ENCODE results near the gene CCDC40. TPM values are rescaled to one million over a fixed set of nuclear protein-coding genes. Genes with fewer than 3 reads are reported as not detected.

The CCDC40 gene
- total and polyA plus RNA-seq, 2 of the 13 experiments (the other 11 are each of a cell fraction or from before 2014, with no cell fraction given), result 4.1 to 5.5 TPM

DNA sequence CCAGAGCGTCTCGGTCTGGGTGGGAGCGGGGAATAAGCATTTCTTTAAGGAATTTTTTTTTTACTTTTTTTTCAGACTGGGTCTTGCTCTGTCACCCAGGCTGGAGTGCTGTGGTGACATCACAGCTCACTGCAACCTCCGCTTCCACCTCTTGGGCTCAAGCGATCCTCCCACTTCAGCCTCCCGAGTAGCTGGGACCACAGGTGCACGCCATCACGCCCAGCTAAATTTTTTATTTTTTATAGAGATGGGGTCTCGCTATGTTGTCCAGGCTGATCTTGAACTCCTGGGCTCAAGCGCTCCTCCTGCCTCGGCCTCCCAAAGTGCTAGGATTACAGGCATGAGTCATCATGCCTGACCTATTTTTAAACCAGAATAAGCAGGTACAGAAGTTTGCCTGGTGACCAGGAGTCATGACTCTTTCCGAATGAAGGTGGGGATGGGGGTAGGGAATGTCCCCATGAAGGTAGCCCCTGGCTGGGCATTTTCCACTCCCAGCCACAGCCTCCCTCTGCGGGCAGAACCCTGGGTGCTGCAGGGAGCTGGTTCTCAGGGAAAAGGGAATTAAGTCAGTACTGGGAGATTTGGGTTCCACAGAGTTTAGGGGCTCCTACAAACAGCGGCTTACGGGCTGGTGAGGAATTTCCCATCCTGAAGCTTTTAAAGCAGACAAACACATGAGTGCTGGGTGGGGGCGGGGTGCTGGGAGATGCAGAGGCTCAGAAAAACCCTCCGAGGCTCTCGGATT is 49.1 kb upstream of the CCDC40 start (continued):
- TF ChIP-seq, protein P1, sequence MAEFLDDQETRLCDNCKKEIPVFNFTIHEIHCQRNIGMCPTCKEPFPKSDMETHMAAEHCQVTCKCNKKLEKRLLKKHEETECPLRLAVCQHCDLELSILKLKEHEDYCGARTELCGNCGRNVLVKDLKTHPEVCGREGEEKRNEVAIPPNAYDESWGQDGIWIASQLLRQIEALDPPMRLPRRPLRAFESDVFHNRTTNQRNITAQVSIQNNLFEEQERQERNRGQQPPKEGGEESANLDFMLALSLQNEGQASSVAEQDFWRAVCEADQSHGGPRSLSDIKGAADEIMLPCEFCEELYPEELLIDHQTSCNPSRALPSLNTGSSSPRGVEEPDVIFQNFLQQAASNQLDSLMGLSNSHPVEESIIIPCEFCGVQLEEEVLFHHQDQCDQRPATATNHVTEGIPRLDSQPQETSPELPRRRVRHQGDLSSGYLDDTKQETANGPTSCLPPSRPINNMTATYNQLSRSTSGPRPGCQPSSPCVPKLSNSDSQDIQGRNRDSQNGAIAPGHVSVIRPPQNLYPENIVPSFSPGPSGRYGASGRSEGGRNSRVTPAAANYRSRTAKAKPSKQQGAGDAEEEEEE (CRISPR knock-in tag; IDR thresholded peaks at IDR 0.05; ENCODE audit: borderline replicate concordance), result 0 out of 2 replicates have a peak, but pooled peaks have one; percentile 25
- TF ChIP-seq, protein P2, sequence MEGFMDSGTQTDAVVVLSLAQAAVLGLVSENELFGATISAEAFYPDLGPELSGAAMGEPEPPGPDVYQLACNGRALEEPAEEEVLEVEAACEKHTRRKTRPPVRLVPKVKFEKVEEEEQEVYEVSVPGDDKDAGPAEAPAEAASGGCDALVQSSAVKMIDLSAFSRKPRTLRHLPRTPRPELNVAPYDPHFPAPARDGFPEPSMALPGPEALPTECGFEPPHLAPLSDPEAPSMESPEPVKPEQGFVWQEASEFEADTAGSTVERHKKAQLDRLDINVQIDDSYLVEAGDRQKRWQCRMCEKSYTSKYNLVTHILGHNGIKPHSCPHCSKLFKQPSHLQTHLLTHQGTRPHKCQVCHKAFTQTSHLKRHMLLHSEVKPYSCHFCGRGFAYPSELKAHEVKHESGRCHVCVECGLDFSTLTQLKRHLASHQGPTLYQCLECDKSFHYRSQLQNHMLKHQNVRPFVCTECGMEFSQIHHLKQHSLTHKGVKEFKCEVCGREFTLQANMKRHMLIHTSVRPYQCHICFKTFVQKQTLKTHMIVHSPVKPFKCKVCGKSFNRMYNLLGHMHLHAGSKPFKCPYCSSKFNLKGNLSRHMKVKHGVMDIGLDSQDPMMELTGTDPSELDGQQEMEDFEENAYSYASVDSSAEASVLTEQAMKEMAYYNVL (CRISPR knock-in tag; IDR thresholded peaks at IDR 0.05; ENCODE audit: borderline replicate concordance), result 0 out of 2 replicates have a peak, but pooled peaks have one; percentile 41
- TF ChIP-seq PAXIP1 (CRISPR knock-in tag; conservative IDR thresholded peaks at IDR 0.05), result no peak
- TF ChIP-seq ZFYVE20 (CRISPR knock-in tag; IDR thresholded peaks at IDR 0.05; ENCODE audit: borderline replicate concordance, low read depth), result no peak
- no peak for TF ChIP-seq SOX13 (IDR thresholded peaks at IDR 0.05)
- peak in 1 of 2 experiments; percentile 42; a peak in 1 of 4 replicates for TF ChIP-seq SOX13 (CRISPR knock-in tag; conservative IDR thresholded peaks at IDR 0.05 in 1 of 2, IDR thresholded peaks at IDR 0.05 in 1 of 2)
- peak; percentile 11; the same call in 1 of the 2 replicates for TF ChIP-seq ZNF451 (CRISPR knock-in tag; IDR thresholded peaks at IDR 0.05)
- 0 out of 2 replicates have a peak, but pooled peaks have one; percentile 3 for TF ChIP-seq ZNF337 (CRISPR knock-in tag; IDR thresholded peaks at IDR 0.05; ENCODE audit: borderline replicate concordance, low read depth)
- no peak for TF ChIP-seq ZNF598 (CRISPR knock-in tag; IDR thresholded peaks at IDR 0.05; ENCODE audit: borderline replicate concordance)
- TF ChIP-seq, protein P3, sequence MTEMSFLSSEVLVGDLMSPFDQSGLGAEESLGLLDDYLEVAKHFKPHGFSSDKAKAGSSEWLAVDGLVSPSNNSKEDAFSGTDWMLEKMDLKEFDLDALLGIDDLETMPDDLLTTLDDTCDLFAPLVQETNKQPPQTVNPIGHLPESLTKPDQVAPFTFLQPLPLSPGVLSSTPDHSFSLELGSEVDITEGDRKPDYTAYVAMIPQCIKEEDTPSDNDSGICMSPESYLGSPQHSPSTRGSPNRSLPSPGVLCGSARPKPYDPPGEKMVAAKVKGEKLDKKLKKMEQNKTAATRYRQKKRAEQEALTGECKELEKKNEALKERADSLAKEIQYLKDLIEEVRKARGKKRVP (CRISPR knock-in tag; IDR thresholded peaks at IDR 0.05), result peak in 1 of 2 experiments; percentile 42; a peak in 2 of 4 replicates
- TF ChIP-seq ATAD3A (CRISPR knock-in tag; IDR thresholded peaks at IDR 0.05), result 0 out of 2 replicates have a peak, but pooled peaks have one; percentile 53
- no peak for TF ChIP-seq ZNF572 (CRISPR knock-in tag; IDR thresholded peaks at IDR 0.05)
- TF ChIP-seq RCOR2 (CRISPR knock-in tag; IDR thresholded peaks at IDR 0.05), result peak; percentile 61
- TF ChIP-seq NFE2L1 (CRISPR knock-in tag; IDR thresholded peaks at IDR 0.05; ENCODE audit: borderline replicate concordance), result peak; percentile 71; the same call in 1 of the 2 replicates
- TF ChIP-seq KLF16 (CRISPR knock-in tag; IDR thresholded peaks at IDR 0.05), result 0 out of 4 replicates have a peak, but pooled peaks of 1 of the 2 experiments have one; percentile 6
- TF ChIP-seq ADNP (CRISPR knock-in tag; IDR thresholded peaks at IDR 0.05), result peak; percentile 89
- TF ChIP-seq ZNF160 (CRISPR knock-in tag; IDR thresholded peaks at IDR 0.05), result no peak
- TF ChIP-seq MEIS1 (CRISPR knock-in tag; IDR thresholded peaks at IDR 0.05; ENCODE audit: borderline replicate concordance), result 0 out of 2 replicates have a peak, but pooled peaks have one; percentile 16
- peak; percentile 24; the same call in 1 of the 2 replicates for TF ChIP-seq REL (CRISPR knock-in tag; conservative IDR thresholded peaks at IDR 0.05)
